Body of pancreas (tissue), 4 donors: ENCODE results near the gene TBX4.

Experiments
- CTCF ChIP-seq, 7 experiments: fragments of 450-650 bp in 4 of 7; fragments of 200-600 bp in 3 of 7; sonication (generic) in 3 of 7; IDR thresholded peaks; one replicate each; pipeline ENCODE4 v1.5.1; 2016 to 2019; ENCODE audit warnings: antibody characterized with exemption in 7 of 7
- POLR2A ChIP-seq, 3 donors: fragments of 450-650 bp; IDR thresholded peaks; one replicate each; pipeline ENCODE4 v1.6.1; 2016; ENCODE audit warnings: antibody characterized with exemption in 3 of 3, mild to moderate bottlenecking in 2 of 3

DNA sequence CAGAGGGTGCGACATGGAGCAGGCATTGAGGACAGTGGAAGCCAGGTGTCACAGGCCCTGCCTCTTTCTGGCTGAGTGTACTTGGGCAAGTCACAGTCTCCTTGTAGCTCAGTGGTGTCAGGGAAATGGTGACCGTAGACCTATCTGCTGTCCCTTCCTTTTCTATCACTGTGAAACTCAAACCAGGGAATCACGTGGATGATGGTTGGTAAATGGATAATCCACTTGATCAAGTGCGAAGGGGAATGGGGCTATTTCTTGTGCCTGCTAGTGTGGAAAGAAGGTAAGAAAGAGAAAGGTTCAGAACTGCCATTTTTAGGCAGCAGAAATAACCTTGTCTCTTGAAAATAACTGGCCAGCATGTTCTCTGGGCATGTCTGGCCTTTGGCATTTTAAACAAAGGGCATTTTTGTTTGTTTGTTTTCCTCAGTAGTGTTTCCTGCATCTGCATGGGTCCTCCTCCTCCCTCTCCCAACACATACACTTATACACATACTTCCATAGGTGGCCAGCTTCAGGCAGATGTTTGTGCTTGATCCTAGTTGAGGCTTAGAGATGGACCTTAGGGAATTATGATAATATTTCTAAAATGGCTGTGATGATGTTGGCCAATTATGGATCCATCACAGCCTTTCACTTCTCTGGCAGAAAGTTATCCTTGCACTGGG lies 7.1 kb downstream of the TBX4 start:
- TF ChIP-seq CTCF (IDR thresholded peaks at IDR 0.05) (no peak), POLR2A (IDR thresholded peaks at IDR 0.05) (no peak)
